ENCODE data around the gene MRI1. TPM values are rescaled to one million over a fixed set of nuclear protein-coding genes. Genes with fewer than 3 reads are reported as not detected.

MRI1 gene
- total RNA-seq, 1 experiment from 2014 or later, result 22.2 TPM

- no peak for DNase-seq (ENCODE audit: low spot score)
These were observed 30.1 kb downstream of the MRI1 start for GRCh38 chr19:13794398-13794756.

GRCh38 chr19:13794757-13795589, 30.7 kb downstream of the MRI1 start, which contains the start of gene ZSWIM4:
Gene ZSWIM4, plus strand, starts transcription at chr19:13795443. Its CDS starts 206 bp downstream, at chr19:13795649.
- DNase-seq (ENCODE audit: low spot score), result peak; percentile 95

GRCh38 chr19:13795595-13796300, 31.4 kb downstream of the MRI1 start:
- no peak for DNase-seq (ENCODE audit: low spot score)

- DNase-seq (ENCODE audit: low spot score), result no peak
These were observed 32.2 kb downstream of the MRI1 start for GRCh38 chr19:13796301-13797057.

GRCh38 chr19:13797058-13797440, 32.7 kb downstream of the MRI1 start:
- DNase-seq (ENCODE audit: low spot score), result no peak

GRCh38 chr19:13797870-13798269, 33.5 kb downstream of the MRI1 start:
- DNase-seq (ENCODE audit: low spot score), result no peak

GRCh38 chr19:13799669-13800068, 35.3 kb downstream of the MRI1 start:
- DNase-seq (ENCODE audit: low spot score), result no peak

GRCh38 chr19:13803038-13803437, 38.7 kb downstream of the MRI1 start:
- peak; percentile 51 for DNase-seq (ENCODE audit: low spot score)

- DNase-seq (ENCODE audit: low spot score), result no peak
These were observed 40.7 kb downstream of the MRI1 start for GRCh38 chr19:13804830-13805683.

- DNase-seq (ENCODE audit: low spot score), result no peak
These were observed 42.4 kb downstream of the MRI1 start for GRCh38 chr19:13806728-13807127.

GRCh38 chr19:13807421-13808021, 43.2 kb downstream of the MRI1 start:
- DNase-seq (ENCODE audit: low spot score), result no peak

GRCh38 chr19:13808856-13809255, 44.5 kb downstream of the MRI1 start:
- no peak for DNase-seq (ENCODE audit: low spot score)

GRCh38 chr19:13812544-13812943, 48.2 kb downstream of the MRI1 start:
- no peak for DNase-seq (ENCODE audit: low spot score)

GRCh38 chr19:13813147-13813546, 48.8 kb downstream of the MRI1 start:
- DNase-seq (ENCODE audit: low spot score), result no peak

- no peak for DNase-seq (ENCODE audit: low spot score)
These were observed 50.2 kb downstream of the MRI1 start for GRCh38 chr19:13814550-13814949.

GRCh38 chr19:13817018-13817614, 52.8 kb downstream of the MRI1 start:
- peak; percentile 78 for DNase-seq (ENCODE audit: low spot score)

- DNase-seq (ENCODE audit: low spot score), result peak; percentile 85
These were observed 53.5 kb downstream of the MRI1 start for GRCh38 chr19:13817615-13818371.

- DNase-seq (ENCODE audit: low spot score), result no peak
These were observed 54.9 kb downstream of the MRI1 start for GRCh38 chr19:13819238-13819637.

- DNase-seq (ENCODE audit: low spot score), result no peak
These were observed 57.0 kb downstream of the MRI1 start for GRCh38 chr19:13821292-13821691.

- no peak for DNase-seq (ENCODE audit: low spot score)
These were observed 58.9 kb downstream of the MRI1 start for GRCh38 chr19:13823256-13823655.

All from HT-29 (cell line).